PC-9 (cell line): Measurements from ENCODE around the gene GABRB1.

Experiments
- EZH2 ChIP-seq: fragments of 200-600 bp; sonication (generic); IDR thresholded peaks from 2 replicates; pipeline ENCODE4 v1.8.0; 2017; ENCODE audit warnings: antibody characterized with exemption, low read depth
- TF ChIP-seq, protein P1 (sequence below): fragments of 200-600 bp; sonication (generic); conservative IDR thresholded peaks from 2 replicates; pipeline ENCODE4 v1.6.1; 2017; ENCODE audit warnings: mixed run types, antibody characterized with exemption, mild to moderate bottlenecking, moderate library complexity

DNA sequence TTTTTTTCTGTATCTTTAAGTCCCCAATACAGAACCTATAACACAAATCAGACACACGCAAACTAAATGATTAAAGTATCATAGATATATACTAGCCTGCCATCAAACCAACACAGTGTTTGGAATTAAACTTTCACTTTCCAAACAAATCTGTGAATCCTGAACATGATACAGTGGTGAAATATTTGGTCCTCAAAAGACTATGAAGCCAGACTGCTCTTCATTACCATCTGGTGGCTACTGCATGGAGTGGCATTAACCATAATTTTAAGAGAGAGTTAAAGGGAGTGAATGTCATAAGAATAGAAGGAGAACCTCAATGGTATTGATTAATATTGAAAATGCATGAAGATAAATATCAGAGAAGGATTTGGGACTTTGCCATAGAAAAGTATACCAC lies 28.8 kb upstream of the GABRB1 start:
- no peak for TF ChIP-seq EZH2
- TF ChIP-seq, protein P1, sequence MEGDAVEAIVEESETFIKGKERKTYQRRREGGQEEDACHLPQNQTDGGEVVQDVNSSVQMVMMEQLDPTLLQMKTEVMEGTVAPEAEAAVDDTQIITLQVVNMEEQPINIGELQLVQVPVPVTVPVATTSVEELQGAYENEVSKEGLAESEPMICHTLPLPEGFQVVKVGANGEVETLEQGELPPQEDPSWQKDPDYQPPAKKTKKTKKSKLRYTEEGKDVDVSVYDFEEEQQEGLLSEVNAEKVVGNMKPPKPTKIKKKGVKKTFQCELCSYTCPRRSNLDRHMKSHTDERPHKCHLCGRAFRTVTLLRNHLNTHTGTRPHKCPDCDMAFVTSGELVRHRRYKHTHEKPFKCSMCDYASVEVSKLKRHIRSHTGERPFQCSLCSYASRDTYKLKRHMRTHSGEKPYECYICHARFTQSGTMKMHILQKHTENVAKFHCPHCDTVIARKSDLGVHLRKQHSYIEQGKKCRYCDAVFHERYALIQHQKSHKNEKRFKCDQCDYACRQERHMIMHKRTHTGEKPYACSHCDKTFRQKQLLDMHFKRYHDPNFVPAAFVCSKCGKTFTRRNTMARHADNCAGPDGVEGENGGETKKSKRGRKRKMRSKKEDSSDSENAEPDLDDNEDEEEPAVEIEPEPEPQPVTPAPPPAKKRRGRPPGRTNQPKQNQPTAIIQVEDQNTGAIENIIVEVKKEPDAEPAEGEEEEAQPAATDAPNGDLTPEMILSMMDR, result peak; percentile 41; the same call in 1 of the 2 replicates
